Thyroid gland (tissue), 4 donors: Measurements from ENCODE around the gene RNF19B. TPM values are rescaled to one million over a fixed set of nuclear protein-coding genes. Genes with fewer than 3 reads are reported as not detected.

Source experiments
- DNase-seq, 2 donors: peaks; one replicate each; pipeline ENCODE4 v3.0.0-alpha.2; 2019
- H3K27ac ChIP-seq, 3 donors: fragments of 200-600 bp; sonication (generic); 1 replicate in 2 of 3; 2 replicates in 1 of 3; pipeline ENCODE4 v1.5.1; 2016 to 2019; ENCODE audit warnings: mild to moderate bottlenecking in 1 of 3, moderate library complexity in 1 of 3
- H3K27me3 ChIP-seq: fragments of 200-600 bp; sonication (generic); one replicate; pipeline ENCODE4 v1.5.1; 2019
- H3K36me3 ChIP-seq, 2 donors: fragments of 200-600 bp; sonication (generic); one replicate each; pipeline ENCODE4 v1.5.1; 2016 to 2019
- H3K4me1 ChIP-seq, 2 donors: fragments of 200-600 bp; sonication (generic); one replicate each; pipeline ENCODE4 v1.5.1; 2017 to 2019
- H3K4me3 ChIP-seq, 3 donors: fragments of 200-600 bp; sonication (generic); replicated peaks in 1 of 3; 1 replicate in 2 of 3; 2 replicates in 1 of 3; pipeline ENCODE4 v1.5.1; 2016; ENCODE audit warnings: mild to moderate bottlenecking in 1 of 3
- H3K9me3 ChIP-seq: fragments of 200-600 bp; sonication (generic); one replicate; pipeline ENCODE4 v1.5.1; 2017
- CTCF ChIP-seq, 6 experiments: fragments of 200-600 bp in 3 of 6; fragments of 450-650 bp in 3 of 6; sonication (generic) in 3 of 6; IDR thresholded peaks; one replicate each; pipeline ENCODE4 v1.5.1; 2016 to 2019; ENCODE audit warnings: antibody characterized with exemption in 6 of 6, mild to moderate bottlenecking in 2 of 6, inconsistent platforms in 1 of 6, moderate library complexity in 1 of 6
- POLR2A ChIP-seq, 2 donors: fragments of 450-650 bp; IDR thresholded peaks; one replicate each; pipeline ENCODE4 v1.6.1; 2017; ENCODE audit warnings: antibody characterized with exemption in 2 of 2, mild to moderate bottlenecking in 2 of 2, moderate library complexity in 1 of 2
- WGBS, 2 donors: methylation state at CpG; one replicate each; pipeline ENCODE4 v1.1.5; 2017; 5-methylcytosine and 5-hydroxymethylcytosine counted together
- intact Hi-C: fragments of 100-400 bp; cut with DNase I; formaldehyde crosslinking; loops from one replicate; pipeline ENCODE4 v1.15.1; 2023
- total RNA-seq, 4 donors: library from RNA; depleted of rRNA; stranded (reverse); fragments of >200 nt; gene quantifications; one replicate each; pipeline ENCODE4 v1.2.3, GENCODE V29; 2016

The RNF19B gene
- total RNA-seq, 4 donors from 2014 or later: 13.6 to 24.6 (median 22.4) TPM

DNA sequence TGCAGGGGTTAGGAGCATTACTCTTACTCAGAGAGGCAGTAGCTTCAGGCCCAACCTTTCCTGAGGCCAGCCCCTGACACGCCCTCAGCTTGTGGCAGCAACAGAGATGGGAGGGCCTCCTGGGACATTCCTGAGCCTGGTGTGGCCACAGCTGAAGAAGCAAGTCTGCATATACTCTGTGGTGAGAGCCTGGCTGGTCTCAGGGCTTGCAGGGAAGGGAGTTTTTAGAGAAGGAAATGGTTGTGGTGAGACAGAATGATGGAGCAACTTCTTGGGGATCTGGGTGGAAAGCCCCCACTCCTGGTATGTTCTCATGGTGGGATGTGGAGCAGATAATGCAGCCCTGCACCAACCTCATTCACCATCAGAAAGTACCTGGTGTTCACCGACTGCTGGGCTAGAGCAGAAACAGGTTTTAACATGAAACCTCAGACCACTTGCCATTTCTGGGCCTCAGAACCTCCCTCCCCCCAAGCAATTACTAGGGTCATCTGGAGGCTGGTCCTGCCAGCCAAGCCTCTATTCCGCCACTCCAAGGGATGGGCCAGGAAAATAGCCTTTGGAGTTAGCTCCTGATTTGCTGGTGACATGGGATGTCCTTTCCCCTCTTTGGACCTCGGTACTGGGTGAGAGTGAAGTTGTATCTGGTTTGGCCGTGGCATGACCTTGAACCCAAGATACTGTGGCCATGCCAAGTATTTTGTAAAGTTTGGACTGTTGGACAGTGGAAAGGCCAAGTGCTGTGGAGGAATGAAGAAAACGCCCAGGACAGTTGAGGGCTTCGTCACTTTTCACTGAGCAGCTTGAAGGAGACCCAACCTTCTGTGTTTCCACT is 28.1 kb upstream of the RNF19B start:
- Histone ChIP-seq H3K9me3 (no peaks in the 10 kb centered on the region), H3K27ac (peak overlapping the region; percentile 82 to 88 (median 84)), H3K36me3 (no peaks in the 10 kb centered on the region), H3K4me1 (peaks cover 41 to 67% of the 10 kb centered on the region in 2 donors), H3K4me3 (no peak overlapping the region), H3K27me3 (no peaks in the 10 kb centered on the region)
- DNase-seq: peak; percentile 95 to 96
- 63 to 68% methylated on average over 6 to 7 of the region's 7 CpGs for WGBS, 2 donors
- TF ChIP-seq POLR2A (IDR thresholded peaks at IDR 0.05): peak in 1 of 2 donors; percentile 73
- no peak for TF ChIP-seq CTCF (IDR thresholded peaks at IDR 0.05)
- intact Hi-C loops: no loop called here

DNA sequence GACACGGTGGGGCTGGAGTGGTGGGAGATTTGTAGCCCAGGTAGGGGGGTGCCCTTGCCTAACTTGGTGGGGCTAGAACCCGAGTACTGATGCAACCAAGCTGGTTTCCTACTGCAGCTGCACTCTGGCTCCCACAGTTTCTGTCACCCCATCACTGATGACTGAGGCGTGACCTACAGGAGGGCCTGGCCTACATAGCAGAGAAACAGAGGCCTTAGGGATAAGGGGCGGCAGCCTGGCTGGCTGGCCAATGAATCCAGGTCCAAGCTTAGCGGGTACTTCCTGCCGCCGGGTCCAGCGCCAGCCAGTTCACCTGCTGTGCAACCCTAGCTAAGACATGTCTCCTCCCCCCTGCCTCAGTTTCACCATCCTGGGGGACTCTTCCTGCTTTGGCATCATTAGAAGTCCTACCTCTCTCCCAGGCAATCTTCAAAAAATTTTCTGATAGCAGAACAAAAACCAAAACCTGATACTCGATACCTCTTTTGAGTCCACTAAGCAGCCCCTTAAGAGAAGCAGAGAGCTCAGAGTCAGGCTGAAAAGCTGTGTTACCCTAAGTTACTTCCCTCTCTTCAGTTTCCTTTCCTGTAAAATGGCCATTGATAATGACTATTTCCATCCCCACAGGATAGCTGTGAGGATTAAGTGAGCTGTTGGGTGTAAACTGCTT is 27.3 kb upstream of the RNF19B start:
- H3K4me1 ChIP-seq: peaks cover 39 to 60% of the 10 kb centered on the region in 2 donors
- no peak overlapping the region for H3K4me3 ChIP-seq
- no peak for TF ChIP-seq POLR2A (IDR thresholded peaks at IDR 0.05)
- no peak for TF ChIP-seq CTCF (IDR thresholded peaks at IDR 0.05)
- no peaks in the 10 kb centered on the region for H3K27me3 ChIP-seq
- DNase-seq: peak in 1 of 2 donors; percentile 29
- peak overlapping the region; percentile 82 to 88 (median 84) for H3K27ac ChIP-seq
- intact Hi-C loops: no loop called here
- WGBS, 2 donors: 71 to 74% methylated on average over 6 to 9 of the region's 9 CpGs
- no peaks in the 10 kb centered on the region for H3K9me3 ChIP-seq
- no peaks in the 10 kb centered on the region for H3K36me3 ChIP-seq

GRCh38 chr1:32991386-32991785 is 26.8 kb upstream of the RNF19B start:
- intact Hi-C loops: no loop called here
- WGBS, 2 donors: 50 to 75% methylated on average over 4 to 5 of the region's 5 CpGs
- Histone ChIP-seq H3K27me3 (no peaks in the 10 kb centered on the region), H3K4me1 (peaks cover 37 to 54% of the 10 kb centered on the region in 2 donors), H3K4me3 (no peak overlapping the region), H3K36me3 (no peaks in the 10 kb centered on the region), H3K27ac (peak overlapping the region; percentile 82 to 88 (median 84)), H3K9me3 (no peaks in the 10 kb centered on the region)
- DNase-seq: no peak
- TF ChIP-seq CTCF (IDR thresholded peaks at IDR 0.05) (no peak), POLR2A (IDR thresholded peaks at IDR 0.05) (no peak)

GRCh38 chr1:32990887-32991286 is 26.3 kb upstream of the RNF19B start:
- H3K4me1 ChIP-seq: peaks cover 37 to 53% of the 10 kb centered on the region in 2 donors
- no peaks in the 10 kb centered on the region for H3K9me3 ChIP-seq
- no peak for DNase-seq

More at GRCh38 chr1:32990887-32991286, 26.3 kb upstream of the RNF19B start:
- 83 to 91% methylated on average over 5 of the region's 5 CpGs for WGBS, 2 donors
- intact Hi-C loops: no loop called here
- Histone ChIP-seq H3K27me3 (no peaks in the 10 kb centered on the region), H3K4me3 (no peak overlapping the region), H3K27ac (peak overlapping the region; percentile 82 to 88 (median 84)), H3K36me3 (no peaks in the 10 kb centered on the region)
- TF ChIP-seq CTCF (IDR thresholded peaks at IDR 0.05) (no peak), POLR2A (IDR thresholded peaks at IDR 0.05) (no peak)
